HEK293 (cell line): ENCODE measurements around the gene SPZ1.

Experiments used
- BCL11A ChIP-seq: fragments of 450-650 bp; formaldehyde crosslinking; IDR thresholded peaks from 2 replicates; pipeline ENCODE4 v1.5.1; 2016; ENCODE audit warnings: low read depth, missing biosample characterization, missing genetic modification characterization
- GFI1B ChIP-seq: fragments of 450-650 bp; formaldehyde crosslinking; IDR thresholded peaks from 2 replicates; pipeline ENCODE4 v1.5.1; 2016; ENCODE audit warnings: missing biosample characterization, missing genetic modification characterization
- GLI4 ChIP-seq: fragments of 450-650 bp; formaldehyde crosslinking; IDR thresholded peaks from 2 replicates; pipeline ENCODE4 v1.5.1; 2016; ENCODE audit warnings: missing biosample characterization, missing genetic modification characterization
- GLIS1 ChIP-seq: fragments of 450-650 bp; formaldehyde crosslinking; IDR thresholded peaks from 2 replicates; pipeline ENCODE4 v1.5.1; 2016; ENCODE audit warnings: missing biosample characterization, missing genetic modification characterization
- KLF8 ChIP-seq: fragments of 450-650 bp; formaldehyde crosslinking; IDR thresholded peaks from 2 replicates; pipeline ENCODE4 v1.5.1; 2016; ENCODE audit warnings: missing biosample characterization, missing genetic modification characterization
- WT1 ChIP-seq: fragments of 450-650 bp; formaldehyde crosslinking; IDR thresholded peaks from 2 replicates; pipeline ENCODE4 v1.5.1; 2016; ENCODE audit warnings: missing biosample characterization, missing genetic modification characterization
- ZBTB1 ChIP-seq: fragments of 450-650 bp; formaldehyde crosslinking; IDR thresholded peaks from 2 replicates; pipeline ENCODE4 v1.5.1; 2016; ENCODE audit warnings: missing biosample characterization, missing genetic modification characterization
- ZBTB17 ChIP-seq: fragments of 450-650 bp; formaldehyde crosslinking; IDR thresholded peaks from 2 replicates; pipeline ENCODE4 v1.5.1; 2016; ENCODE audit warnings: missing biosample characterization, missing genetic modification characterization
- ZBTB21 ChIP-seq: fragments of 450-650 bp; formaldehyde crosslinking; IDR thresholded peaks from 2 replicates; pipeline ENCODE4 v1.5.1; 2017; ENCODE audit warnings: missing biosample characterization, missing genetic modification characterization
- ZBTB7A ChIP-seq: fragments of 450-650 bp; formaldehyde crosslinking; IDR thresholded peaks from 2 replicates; pipeline ENCODE4 v1.5.1; 2016; ENCODE audit warnings: low read depth, missing biosample characterization, missing genetic modification characterization
- ZEB2 ChIP-seq: fragments of 450-650 bp; formaldehyde crosslinking; IDR thresholded peaks from 2 replicates; pipeline ENCODE4 v1.5.1; 2016; ENCODE audit warnings: missing biosample characterization, missing genetic modification characterization
- ZFP69B ChIP-seq: fragments of 450-650 bp; formaldehyde crosslinking; IDR thresholded peaks from 2 replicates; pipeline ENCODE4 v1.5.1; 2016; ENCODE audit warnings: missing biosample characterization, missing genetic modification characterization
- ZNF121 ChIP-seq: fragments of 450-650 bp; formaldehyde crosslinking; IDR thresholded peaks from 2 replicates; pipeline ENCODE4 v1.5.1; 2016; ENCODE audit warnings: missing biosample characterization, missing genetic modification characterization
- ZNF184 ChIP-seq: fragments of 450-650 bp; IDR thresholded peaks from 2 replicates; pipeline ENCODE4 v1.5.1; 2018; ENCODE audit warnings: missing biosample characterization, mild to moderate bottlenecking, missing genetic modification characterization
- ZNF324 ChIP-seq: fragments of 450-650 bp; formaldehyde crosslinking; IDR thresholded peaks from 2 replicates; pipeline ENCODE4 v1.5.1; 2016; ENCODE audit warnings: missing biosample characterization, missing genetic modification characterization
- ZNF513 ChIP-seq: fragments of 450-650 bp; IDR thresholded peaks from 2 replicates; pipeline ENCODE4 v1.5.1; 2018; ENCODE audit warnings: missing biosample characterization, missing genetic modification characterization
- ZNF629 ChIP-seq: fragments of 450-650 bp; formaldehyde crosslinking; IDR thresholded peaks from 2 replicates; pipeline ENCODE4 v1.5.1; 2017; ENCODE audit warnings: missing biosample characterization, missing genetic modification characterization
- ZNF639 ChIP-seq: fragments of 450-650 bp; formaldehyde crosslinking; IDR thresholded peaks from 2 replicates; pipeline ENCODE4 v1.5.1; 2016; ENCODE audit warnings: missing biosample characterization, missing genetic modification characterization
- ZNF664 ChIP-seq: fragments of 450-650 bp; formaldehyde crosslinking; IDR thresholded peaks from 2 replicates; pipeline ENCODE4 v1.5.1; 2016; ENCODE audit warnings: missing biosample characterization, missing genetic modification characterization
- ZNF843 ChIP-seq: fragments of 450-650 bp; formaldehyde crosslinking; IDR thresholded peaks from 2 replicates; pipeline ENCODE4 v1.5.1; 2016; ENCODE audit warnings: missing biosample characterization, missing genetic modification characterization
- ZSCAN23 ChIP-seq: fragments of 450-650 bp; formaldehyde crosslinking; IDR thresholded peaks from 2 replicates; pipeline ENCODE4 v1.5.1; 2016; ENCODE audit warnings: missing biosample characterization, missing genetic modification characterization
- ZSCAN5A ChIP-seq: fragments of 450-650 bp; formaldehyde crosslinking; IDR thresholded peaks from 2 replicates; pipeline ENCODE4 v1.5.1; 2016; ENCODE audit warnings: missing biosample characterization, missing genetic modification characterization
- TF ChIP-seq, protein P1 (sequence below): fragments of 450-650 bp; formaldehyde crosslinking; IDR thresholded peaks from 2 replicates; pipeline ENCODE4 v1.5.1; 2016; ENCODE audit warnings: missing biosample characterization, missing genetic modification characterization, borderline replicate concordance
- TF ChIP-seq, protein P2 (sequence below): fragments of 450-650 bp; formaldehyde crosslinking; IDR thresholded peaks from 2 replicates; pipeline ENCODE4 v1.5.1; 2017; ENCODE audit warnings: missing biosample characterization, missing genetic modification characterization
- TF ChIP-seq, protein P3 (sequence below): fragments of 450-650 bp; formaldehyde crosslinking; IDR thresholded peaks from 2 replicates; pipeline ENCODE4 v1.5.1; 2016; ENCODE audit warnings: missing biosample characterization, missing genetic modification characterization
- TF ChIP-seq, protein P4 (sequence below): fragments of 450-650 bp; formaldehyde crosslinking; IDR thresholded peaks from 2 replicates; pipeline ENCODE4 v1.5.1; 2016; ENCODE audit warnings: missing biosample characterization, missing genetic modification characterization

The SPZ1 gene

DNA sequence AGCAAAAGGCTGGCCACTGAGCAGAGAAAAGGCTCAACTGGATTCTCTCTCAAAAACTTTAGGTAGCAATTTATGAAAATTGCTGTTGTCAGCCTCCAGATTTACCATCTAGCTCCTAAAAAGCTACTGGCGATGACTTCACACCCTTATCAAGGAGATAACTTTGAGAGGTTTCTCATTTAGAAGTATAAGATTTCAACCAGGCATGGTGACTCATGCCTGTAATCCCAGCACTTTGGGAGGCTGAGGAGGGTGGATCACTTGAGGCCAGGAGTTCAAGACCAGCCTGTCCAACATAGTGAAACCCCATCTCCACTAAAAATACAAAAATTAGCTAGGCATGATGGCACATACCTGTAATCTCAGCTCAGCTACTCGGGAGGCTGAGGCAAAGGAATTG is 49.3 kb upstream of the SPZ1 start (continued):
- TF ChIP-seq, protein P1, sequence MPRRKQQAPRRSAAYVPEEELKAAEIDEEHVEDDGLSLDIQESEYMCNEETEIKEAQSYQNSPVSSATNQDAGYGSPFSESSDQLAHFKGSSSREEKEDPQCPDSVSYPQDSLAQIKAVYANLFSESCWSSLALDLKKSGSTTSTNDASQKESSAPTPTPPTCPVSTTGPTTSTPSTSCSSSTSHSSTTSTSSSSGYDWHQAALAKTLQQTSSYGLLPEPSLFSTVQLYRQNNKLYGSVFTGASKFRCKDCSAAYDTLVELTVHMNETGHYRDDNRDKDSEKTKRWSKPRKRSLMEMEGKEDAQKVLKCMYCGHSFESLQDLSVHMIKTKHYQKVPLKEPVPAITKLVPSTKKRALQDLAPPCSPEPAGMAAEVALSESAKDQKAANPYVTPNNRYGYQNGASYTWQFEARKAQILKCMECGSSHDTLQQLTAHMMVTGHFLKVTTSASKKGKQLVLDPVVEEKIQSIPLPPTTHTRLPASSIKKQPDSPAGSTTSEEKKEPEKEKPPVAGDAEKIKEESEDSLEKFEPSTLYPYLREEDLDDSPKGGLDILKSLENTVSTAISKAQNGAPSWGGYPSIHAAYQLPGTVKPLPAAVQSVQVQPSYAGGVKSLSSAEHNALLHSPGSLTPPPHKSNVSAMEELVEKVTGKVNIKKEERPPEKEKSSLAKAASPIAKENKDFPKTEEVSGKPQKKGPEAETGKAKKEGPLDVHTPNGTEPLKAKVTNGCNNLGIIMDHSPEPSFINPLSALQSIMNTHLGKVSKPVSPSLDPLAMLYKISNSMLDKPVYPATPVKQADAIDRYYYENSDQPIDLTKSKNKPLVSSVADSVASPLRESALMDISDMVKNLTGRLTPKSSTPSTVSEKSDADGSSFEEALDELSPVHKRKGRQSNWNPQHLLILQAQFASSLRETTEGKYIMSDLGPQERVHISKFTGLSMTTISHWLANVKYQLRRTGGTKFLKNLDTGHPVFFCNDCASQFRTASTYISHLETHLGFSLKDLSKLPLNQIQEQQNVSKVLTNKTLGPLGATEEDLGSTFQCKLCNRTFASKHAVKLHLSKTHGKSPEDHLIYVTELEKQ (tag by site-specific recombination), result peak; percentile 65; the same call in 1 of the 2 replicates
- TF ChIP-seq ZNF324 (0 out of 2 replicates have a peak, but pooled peaks have one; percentile 18), ZBTB17 (tag by site-specific recombination) (peak; percentile 37; the same call in 1 of the 2 replicates), ZNF121 (tag by site-specific recombination) (0 out of 2 replicates have a peak, but pooled peaks have one; percentile 31), BCL11A (0 out of 2 replicates have a peak, but pooled peaks have one; percentile 40), ZNF664 (tag by site-specific recombination) (peak; percentile 48; the same call in 1 of the 2 replicates), ZFP69B (tag by site-specific recombination) (peak; percentile 36; the same call in 1 of the 2 replicates), GLIS1 (tag by site-specific recombination) (peak; percentile 60), ZBTB1 (tag by site-specific recombination) (0 out of 2 replicates have a peak, but pooled peaks have one; percentile 29), ZSCAN23 (tag by site-specific recombination) (peak; percentile 68; the same call in 1 of the 2 replicates), ZBTB21 (peak; percentile 81), KLF8 (tag by site-specific recombination) (peak; percentile 78), ZNF513 (peak; percentile 85), WT1 (tag by site-specific recombination) (peak; percentile 50; the same call in 1 of the 2 replicates), ZNF184 (tag by site-specific recombination) (peak; percentile 81; the same call in 1 of the 2 replicates), GLI4 (tag by site-specific recombination) (0 out of 2 replicates have a peak, but pooled peaks have one; percentile 46), ZNF639 (tag by site-specific recombination) (peak; percentile 52; the same call in 1 of the 2 replicates), ZSCAN5A (tag by site-specific recombination) (0 out of 2 replicates have a peak, but pooled peaks have one; percentile 66), ZBTB7A (tag by site-specific recombination) (peak; percentile 21; the same call in 1 of the 2 replicates), ZNF843 (tag by site-specific recombination) (peak; percentile 64), ZEB2 (tag by site-specific recombination) (peak; percentile 74), GFI1B (tag by site-specific recombination) (peak; percentile 82), ZNF629 (peak; percentile 89)
- TF ChIP-seq, protein P2, sequence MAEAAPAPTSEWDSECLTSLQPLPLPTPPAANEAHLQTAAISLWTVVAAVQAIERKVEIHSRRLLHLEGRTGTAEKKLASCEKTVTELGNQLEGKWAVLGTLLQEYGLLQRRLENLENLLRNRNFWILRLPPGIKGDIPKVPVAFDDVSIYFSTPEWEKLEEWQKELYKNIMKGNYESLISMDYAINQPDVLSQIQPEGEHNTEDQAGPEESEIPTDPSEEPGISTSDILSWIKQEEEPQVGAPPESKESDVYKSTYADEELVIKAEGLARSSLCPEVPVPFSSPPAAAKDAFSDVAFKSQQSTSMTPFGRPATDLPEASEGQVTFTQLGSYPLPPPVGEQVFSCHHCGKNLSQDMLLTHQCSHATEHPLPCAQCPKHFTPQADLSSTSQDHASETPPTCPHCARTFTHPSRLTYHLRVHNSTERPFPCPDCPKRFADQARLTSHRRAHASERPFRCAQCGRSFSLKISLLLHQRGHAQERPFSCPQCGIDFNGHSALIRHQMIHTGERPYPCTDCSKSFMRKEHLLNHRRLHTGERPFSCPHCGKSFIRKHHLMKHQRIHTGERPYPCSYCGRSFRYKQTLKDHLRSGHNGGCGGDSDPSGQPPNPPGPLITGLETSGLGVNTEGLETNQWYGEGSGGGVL, result peak; percentile 47
- TF ChIP-seq, protein P3, sequence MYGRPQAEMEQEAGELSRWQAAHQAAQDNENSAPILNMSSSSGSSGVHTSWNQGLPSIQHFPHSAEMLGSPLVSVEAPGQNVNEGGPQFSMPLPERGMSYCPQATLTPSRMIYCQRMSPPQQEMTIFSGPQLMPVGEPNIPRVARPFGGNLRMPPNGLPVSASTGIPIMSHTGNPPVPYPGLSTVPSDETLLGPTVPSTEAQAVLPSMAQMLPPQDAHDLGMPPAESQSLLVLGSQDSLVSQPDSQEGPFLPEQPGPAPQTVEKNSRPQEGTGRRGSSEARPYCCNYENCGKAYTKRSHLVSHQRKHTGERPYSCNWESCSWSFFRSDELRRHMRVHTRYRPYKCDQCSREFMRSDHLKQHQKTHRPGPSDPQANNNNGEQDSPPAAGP (tag by site-specific recombination), result 0 out of 2 replicates have a peak, but pooled peaks have one; percentile 34
- TF ChIP-seq, protein P4, sequence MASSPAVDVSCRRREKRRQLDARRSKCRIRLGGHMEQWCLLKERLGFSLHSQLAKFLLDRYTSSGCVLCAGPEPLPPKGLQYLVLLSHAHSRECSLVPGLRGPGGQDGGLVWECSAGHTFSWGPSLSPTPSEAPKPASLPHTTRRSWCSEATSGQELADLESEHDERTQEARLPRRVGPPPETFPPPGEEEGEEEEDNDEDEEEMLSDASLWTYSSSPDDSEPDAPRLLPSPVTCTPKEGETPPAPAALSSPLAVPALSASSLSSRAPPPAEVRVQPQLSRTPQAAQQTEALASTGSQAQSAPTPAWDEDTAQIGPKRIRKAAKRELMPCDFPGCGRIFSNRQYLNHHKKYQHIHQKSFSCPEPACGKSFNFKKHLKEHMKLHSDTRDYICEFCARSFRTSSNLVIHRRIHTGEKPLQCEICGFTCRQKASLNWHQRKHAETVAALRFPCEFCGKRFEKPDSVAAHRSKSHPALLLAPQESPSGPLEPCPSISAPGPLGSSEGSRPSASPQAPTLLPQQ (tag by site-specific recombination), result peak; percentile 73
